ENCODE data around the gene MICALL2.
A peak's percentile ranks its signal among the peaks of the same experiment; 100 is the strongest.

MICALL2 gene

DNA sequence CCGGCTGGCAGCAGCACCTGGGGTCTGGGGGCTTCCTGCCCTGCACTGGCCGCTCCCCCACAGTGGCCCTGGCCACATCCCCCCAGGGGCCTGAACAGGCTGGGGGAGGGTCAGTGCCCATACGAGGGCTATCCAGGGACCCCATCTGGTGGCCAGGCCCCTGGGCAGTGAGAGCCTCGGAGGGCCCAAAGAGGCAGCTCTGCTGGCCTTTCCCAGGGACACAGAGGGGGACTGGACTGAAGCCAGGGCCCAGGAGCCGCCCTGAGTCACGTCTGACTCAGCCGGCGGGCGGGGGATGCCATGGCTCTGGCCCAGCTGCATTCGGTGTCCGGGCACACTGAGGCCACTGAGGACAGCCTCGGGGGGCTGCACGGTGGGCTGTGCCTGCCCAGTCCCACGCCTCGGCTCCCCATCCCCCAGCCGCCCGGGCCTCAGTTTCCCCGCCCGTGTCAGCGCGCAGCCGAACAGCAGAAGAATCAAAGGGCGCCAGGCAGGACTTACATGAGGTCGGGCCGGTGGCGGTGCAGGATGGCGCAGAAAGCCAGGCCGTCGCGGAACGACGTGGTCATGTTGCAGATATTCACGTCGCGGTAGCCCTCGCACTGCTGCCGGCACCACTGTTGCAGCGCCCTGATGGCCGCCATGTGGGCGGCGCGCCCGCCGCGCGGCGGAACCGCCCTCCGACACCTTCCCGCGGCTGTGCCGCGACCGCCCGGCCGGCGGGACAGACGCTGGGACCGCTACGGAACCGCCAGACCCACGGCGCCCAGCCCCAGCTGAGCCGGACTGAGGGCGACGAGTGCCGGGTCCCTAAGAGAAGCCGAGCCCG lies at the start of gene MICALL2:
Gene MICALL2, minus strand, starts transcription at position 788 of the 829 bp plus-strand sequence. Its CDS starts 144 bp downstream, at position 644.
- DNase-seq (ENCODE audit: low spot score) = peak; percentile 83

DNA sequence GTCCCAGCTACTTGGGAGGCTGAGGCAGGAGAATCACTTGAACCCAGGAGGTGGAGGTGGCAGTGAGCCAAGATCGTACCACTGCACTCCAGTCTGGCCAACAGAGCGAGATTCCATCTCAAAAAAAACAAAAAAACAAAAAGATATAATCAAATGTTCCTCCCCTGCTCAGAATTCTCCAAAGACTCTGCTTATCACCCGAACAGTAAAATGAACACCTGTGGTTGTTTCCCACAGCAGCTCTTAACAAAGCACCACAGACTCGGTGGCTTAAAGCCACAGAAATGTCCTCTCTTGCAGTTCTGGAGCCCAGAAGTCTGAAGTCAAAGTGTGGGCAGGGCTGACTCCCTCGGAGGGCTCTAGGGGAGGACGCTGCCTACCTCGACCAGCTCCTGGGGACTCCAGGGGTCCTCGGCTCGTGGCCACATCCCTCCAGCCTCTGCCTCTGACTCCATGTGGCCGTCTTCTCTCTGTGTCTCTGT lies 49.0 kb upstream of the MICALL2 start:
- no peak for DNase-seq (ENCODE audit: low spot score)

DNA sequence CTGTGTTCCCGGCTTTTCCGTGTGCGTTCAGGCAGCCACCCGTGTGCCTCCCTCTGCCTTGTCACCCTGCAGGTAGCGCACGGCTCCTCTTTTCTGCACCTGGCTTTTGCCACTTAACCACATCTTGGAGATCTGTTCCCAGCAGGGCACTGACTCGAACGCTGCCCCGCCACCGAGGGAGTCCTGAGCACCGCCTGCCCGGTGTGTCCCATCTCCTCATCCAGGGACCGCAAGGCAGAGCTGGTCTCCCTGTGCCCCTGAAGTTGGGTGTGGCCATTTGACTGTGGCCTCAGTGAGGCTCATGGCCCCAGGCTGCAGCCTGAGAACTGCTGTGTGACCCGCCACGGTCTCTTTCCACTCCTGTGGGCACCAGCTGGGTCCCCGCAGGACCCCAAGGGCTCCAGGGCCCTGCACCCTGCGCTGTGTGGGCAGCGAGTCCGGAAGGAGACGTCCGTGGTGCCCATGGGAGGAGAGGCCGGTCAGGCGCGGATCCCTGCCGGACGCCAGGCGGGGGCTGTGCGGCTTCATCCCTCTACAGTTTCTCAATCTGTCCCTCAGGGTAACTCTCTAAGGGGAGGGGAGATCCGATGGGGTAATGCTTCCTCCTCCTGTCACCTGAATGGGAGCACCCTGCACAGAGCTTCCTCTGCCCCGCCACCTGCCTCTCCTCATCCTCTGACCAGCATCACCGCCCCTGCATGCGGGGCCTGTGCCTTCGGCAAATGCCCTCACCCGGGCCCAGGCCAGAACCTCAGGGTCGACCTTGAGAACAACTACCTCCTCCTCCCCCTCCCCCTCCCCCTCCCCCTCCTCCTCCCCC lies 46.7 kb upstream of the MICALL2 start:
- DNase-seq (ENCODE audit: low spot score) = no peak

DNA sequence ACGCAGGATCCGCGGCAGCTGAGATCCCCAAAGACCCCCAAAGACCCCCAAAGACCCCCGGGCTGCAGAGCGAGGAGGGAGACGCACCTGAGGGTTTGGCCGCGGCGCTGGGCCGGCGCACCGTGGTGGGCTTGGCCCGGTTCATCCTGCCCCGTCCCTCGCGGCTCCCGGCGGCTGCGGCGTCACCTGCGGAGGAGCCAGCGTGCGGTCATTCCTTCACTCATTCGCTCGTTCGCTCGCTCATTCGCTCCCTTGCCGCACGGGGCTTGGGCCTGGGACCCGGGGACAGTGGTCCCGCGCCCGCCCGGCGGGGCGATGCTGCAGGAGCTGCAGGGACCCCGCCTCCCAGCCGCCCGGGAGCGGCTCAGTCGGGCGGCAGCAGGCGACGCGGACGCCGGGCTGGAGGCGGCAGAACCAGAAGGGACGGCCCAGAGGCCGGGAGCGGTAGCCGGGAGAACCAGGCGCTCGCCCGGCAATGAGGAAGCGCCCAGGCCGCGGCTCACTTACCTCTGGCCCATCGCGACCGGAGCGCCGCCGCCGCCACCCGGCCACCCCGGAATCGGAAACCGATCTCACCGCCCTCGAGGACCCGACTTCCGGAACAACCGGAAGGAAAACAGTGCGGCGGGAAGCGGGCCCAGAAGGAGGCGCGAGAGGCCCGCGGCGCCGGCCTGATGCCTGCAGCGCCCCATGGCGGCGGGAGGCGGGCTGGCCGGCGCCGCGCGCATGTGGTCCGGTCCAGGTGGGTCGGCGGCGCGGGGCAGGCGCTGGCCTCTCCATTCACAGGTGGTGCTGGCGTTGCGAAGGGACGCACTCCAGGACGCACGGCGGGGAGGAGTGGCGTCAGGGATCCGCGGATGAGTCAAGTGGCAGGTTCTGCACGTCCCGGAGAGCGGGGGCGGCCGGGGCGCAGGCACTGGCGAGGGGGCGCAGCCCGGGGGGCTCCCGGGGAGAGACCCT lies 44.8 kb upstream of the MICALL2 start, which contains the start of gene INTS1:
Gene INTS1, minus strand, starts transcription at position 574 of the 960 bp plus-strand sequence. Its CDS starts 429 bp downstream, at position 145.
- peak; percentile 99 for DNase-seq (ENCODE audit: low spot score)

DNA sequence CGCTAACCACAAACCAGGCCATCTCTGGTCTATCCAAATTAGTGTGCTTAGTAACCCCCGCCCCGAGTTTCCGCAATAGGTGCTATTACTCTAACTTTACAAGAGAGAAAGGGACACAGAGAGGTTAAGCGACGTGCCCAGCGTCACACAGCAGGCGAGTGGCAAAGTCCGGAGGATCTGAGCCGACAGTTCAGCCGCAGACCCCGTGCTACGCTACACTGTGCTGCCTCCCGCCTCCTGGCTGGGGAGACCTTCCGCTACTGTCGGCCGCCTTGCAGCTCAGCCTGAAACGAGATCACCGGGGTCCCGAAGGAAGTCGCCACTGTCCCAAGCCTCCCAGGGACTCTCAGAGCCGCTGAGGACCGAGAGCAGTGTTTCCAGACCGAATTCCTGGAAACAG lies 44.1 kb upstream of the MICALL2 start:
- DNase-seq (ENCODE audit: low spot score) = no peak

DNA sequence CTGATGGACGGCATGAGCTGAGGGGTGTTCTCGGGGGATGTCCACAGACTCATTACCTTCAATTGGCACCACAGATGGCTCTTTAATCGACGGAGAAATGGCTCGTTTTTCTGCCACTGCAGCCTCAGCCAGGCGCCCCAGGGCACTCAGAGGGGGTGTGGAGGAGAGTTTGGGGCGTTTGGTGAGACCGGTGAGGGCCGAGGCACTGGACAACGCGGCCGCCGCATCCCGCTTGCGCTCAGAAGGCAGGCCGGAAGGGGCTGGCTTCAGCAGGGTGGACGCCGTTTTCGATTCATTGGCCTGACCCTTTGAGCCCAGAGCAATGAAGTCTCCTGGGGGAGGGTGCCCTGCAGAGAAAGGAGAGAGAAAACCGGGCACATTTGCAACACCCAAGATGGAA lies 43.6 kb upstream of the MICALL2 start:
- no peak for DNase-seq (ENCODE audit: low spot score)

DNA sequence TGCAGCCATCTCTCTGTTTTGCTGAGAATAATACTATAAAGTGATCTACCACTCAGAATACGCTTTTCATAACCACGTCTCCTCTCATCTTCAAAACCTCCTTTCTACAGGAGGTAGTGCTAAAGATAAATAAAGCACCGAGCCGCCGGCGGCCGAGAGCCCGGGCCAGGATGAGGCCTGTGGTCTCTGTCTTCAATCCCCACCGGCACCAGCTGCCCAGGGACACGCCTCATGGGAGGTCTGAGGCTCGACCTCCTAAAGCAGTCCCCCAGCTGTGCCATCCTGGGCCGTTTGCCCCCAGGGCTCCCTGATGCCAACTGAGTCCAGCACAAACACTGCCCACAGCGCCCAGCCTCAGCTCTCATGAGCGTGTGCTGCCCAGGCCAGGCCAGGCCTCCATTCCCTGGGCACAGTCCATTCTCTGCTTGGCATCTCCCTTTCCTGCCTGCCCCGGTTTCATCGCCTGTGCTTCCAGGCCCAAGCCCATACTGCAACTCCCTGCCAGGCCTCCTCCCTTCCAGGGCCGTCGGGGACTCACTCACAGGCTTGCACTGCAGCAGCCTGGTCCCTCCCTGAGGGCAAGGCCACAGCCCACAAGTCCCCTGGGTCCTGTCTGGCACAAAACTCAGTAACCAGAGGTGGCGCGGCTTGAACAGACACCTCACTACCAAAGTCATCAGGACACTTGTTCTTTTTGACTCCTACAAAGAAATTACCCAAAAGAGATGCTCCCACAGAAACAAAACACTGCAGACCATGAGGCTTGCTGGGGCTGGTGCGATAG lies 42.4 kb upstream of the MICALL2 start:
- DNase-seq (ENCODE audit: low spot score) = no peak

DNA sequence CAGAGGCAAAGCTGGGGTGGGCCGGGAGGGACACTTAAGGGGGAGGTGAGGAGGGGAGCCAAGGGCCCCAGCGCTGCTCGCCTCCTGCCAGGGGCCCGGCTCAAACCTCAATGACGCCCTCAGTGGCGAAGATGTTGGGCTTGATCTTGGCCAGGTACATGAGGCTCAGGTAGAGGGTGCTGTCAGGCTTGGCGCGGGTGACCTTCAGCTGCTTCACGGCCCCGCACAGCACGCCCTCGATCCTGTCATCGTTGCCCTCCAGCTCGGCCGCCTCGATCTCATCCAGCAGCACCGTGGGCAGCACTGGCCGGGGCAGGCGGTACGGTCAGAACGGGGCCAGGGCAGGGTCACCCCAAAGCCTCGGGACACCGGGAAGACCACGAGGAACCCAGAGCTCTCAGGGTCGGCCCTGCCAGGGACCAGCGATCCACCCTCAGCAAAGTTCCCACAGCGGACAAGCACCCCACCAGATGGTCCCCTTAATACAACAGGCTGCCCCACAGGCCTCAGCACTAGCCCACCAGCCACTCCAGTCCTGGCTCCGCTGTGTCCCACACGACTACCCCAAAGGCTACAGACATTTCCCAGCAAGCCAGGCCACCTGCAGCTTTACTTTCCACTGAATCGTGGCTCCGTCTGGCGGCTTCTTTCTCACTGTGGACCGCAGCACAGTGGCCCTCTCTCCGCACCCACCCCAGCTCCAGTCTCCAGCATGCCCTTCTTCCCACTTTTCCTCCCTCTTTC lies 41.0 kb upstream of the MICALL2 start:
- no peak for DNase-seq (ENCODE audit: low spot score)

DNA sequence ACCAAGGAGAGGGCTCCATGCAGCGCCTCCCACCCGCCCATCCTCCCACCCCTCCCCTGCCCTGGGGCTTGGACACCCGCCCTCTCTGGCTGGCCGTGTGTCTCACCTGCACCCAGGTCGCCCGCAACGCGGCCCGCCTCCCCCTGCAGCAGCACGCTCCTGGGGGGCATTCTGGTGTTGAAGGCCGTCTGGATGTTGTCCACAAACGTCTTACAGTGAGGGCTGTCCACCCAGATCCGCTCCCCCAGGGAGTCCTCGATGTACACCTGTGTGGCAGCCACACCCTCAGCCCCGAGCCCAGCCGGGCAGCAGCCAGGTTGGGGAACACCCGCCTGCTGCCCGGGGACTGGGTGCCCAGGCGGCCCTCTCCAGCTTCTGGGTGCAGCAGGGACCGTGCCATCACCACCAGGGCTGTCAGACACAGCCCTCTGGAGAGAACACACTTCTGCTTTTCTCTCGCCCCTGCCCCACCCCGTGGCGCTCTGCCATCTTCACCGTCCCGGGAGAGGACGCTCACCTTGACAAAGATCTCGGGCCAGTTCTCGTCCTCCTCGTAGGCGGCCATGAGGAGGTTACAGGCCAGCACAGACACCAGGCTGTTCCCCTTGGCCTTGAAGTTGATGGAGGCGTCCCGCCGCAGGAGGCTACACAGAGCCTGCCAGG lies 40.2 kb upstream of the MICALL2 start:
- no peak for DNase-seq (ENCODE audit: low spot score)

DNA sequence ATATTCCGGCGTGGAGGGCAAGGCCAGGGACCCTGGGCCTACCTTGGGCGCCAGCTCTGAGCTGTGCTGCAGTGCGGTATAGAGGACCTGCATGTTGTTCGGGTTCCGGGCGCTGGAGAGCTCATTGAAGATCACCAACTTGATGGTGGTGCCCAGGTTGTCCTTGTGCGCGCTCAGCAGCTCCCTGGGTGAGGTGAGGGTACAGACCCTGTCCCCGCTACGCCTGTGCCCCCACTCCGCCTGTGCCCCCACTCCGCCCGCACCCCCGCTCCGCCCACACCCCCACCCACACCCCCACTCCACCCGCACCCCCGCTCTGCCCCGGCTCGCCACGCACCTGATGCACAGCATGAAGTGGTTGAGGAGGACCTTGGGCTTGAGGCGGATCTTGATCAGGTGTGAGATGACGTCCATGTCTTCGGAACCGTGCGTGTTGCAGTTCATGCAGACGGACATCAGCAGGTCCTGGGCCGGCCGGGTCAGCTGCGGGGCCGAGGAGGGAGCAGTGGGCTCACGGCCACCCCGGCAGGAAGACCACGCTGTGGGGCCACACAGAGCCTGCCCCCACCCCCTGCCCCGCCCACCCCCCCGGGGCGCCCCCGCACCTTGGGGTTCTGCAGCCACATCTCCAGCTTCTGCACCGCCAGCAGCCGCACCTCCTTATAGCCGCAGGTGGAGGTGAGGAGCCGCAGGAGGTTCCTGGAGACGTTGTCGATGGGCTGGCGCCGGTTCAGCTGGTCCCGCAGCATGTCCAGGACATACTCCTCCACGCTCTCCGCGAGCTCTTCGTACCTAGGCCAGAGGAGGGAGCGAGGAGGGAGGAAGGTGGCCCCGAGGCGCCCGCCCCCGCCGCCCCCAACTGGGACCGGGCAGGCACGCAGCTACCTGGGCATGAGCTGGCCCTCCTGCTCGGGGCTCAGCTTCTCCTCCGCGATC lies 39.4 kb upstream of the MICALL2 start:
- no peak for DNase-seq (ENCODE audit: low spot score)

DNA sequence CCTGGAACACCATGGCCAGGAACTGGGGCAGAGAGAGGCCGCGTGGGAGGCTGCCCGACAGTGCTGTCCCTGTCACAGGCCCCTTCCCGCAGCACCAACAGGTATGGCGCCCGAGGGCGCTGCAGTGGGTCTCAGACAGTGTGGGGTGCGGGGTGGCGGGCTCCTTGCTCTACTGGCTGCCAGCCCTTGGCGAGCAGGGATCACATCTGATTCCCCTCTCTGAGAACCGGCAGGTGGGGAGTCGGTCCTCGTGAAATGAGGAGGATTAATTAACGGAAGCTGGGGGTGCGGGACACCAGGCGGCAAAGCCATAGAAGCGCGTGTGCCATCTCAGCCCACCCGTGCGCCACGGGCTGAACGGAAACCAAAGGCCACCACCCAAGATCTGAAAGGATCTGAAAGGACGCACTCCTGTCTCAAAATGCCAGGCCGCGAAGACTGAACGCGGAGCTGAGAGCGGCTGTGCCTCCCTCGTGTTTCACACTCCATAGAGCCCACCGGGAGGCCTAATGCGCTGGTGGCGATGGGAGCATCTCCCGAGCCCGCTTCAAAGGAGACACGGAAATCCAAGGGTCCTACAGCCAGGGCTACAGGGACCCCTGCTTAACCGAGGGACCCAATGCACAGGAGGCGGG lies 38.1 kb upstream of the MICALL2 start:
- no peak for DNase-seq (ENCODE audit: low spot score)

DNA sequence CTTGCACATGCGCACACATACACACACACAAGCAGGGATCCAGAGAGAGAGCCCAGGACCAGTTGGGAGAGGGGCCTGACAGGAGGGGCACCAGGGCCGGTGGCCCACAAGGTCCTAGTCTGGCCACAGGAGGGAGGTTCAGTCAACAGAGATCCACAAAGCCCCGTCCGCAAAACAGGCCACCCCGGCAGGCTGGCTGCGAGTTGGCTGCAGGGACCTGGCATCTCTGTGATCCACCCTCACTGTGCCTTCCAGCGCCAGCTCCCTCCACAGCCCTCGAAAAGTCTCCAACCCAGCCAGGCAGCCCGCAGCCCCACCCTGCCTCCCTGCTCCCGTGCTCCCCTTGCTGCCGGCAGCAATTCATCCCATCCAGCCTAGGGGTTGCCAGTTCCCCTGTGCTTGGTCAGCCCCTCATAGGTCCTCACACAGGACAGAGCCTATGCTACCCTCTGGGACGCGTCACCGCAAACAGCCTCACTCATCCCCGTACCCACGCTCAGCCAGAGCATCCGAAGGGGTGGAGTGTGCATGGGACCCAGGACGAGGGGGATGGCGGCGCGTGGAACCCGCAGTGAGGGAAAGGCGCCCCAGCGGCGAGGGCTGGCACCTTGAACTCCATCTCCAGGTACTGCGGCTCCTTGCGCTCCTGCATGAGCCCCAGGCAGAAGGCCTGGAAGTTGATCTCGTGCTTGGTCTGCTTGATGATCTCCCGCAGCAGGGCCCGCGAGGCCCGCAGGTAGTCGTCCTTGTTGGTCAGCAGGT lies 37.4 kb upstream of the MICALL2 start:
- DNase-seq (ENCODE audit: low spot score) = no peak

DNA sequence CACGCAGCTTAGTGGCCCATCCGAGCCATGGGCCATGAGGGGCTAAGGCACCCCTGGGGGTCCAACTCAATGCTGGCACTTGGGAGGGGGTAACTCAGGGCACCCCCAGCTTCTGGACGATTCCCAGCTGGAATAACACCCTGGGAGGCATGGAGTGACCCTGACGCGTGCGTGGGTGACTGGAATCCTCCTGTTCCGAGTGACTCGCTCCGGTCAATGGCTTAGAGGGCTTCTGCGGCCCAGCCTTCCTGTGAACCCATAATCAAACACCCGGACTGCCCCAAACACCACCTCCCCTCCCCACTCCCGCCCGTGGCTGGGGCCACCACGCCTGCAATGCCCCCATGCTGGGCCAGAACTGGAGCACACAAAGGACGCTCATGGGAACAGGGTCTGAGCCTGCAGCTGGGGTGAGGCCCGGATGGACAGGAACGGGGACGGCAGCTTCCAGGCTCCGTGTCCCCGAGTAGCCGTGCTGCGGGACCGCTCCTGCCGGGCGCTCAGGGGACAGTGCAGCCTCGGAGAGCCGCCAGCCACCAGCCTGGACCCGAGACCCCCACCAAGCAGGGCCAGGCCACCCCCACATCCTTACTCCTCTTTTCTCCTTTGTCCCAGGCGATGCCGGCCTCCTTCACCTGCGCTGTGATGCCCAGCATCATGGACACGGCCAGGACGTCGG lies 36.4 kb upstream of the MICALL2 start:
- no peak for DNase-seq (ENCODE audit: low spot score)

DNA sequence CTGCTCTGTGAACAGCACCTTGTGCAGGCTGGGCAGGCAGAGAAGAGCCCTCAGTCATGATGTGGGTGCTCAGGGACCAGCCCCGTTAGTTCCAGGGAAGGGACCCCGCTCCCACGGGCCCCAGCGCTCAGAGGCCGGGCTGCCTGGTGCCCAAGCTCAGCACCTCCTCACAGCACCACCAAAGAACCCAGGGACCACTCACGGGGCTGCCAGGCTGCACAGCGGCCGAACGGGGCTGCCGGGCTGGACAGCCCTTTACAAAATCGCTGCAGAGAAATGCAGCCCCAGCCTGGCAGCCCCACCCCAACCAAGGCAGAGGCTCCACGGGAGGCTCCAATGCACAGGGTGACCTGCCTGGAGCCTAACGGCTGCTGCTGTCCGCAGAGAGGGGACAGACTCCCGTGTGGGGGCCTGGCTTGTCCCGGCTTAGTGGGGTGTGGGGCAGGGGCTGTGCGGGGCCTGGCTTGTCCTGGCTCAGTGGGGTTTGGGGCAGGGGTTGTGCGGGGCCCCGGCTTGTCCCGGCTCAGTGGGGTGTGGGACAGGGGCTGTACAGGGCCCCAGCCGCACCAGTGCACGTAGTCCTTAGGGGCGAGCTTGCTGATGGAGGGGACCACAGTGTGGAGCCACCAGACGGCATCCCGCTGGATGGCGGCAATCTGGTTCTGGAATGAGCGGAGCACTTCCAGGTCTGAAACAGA lies 35.7 kb upstream of the MICALL2 start:
- no peak for DNase-seq (ENCODE audit: low spot score)

DNA sequence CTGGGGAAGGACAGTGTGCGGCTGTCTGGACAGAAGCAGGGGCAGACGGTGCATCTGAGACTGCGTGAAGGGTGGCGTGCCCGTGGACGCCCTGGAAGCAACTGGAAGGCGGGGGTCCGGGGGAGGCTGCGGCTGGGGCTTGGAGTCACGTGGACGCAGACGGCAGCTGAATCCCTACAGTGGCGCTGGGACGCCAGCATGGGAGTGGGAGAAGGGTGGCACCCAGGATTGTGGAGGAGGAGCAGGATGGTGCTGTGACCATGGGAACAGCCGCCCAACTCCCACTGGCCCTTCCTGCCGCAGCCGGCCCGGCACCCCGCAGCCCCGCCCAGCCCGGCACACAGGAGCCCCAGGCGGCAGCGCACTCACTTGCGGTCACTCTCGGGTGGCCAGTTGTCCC lies 35.2 kb upstream of the MICALL2 start:
- DNase-seq (ENCODE audit: low spot score) = no peak

DNA sequence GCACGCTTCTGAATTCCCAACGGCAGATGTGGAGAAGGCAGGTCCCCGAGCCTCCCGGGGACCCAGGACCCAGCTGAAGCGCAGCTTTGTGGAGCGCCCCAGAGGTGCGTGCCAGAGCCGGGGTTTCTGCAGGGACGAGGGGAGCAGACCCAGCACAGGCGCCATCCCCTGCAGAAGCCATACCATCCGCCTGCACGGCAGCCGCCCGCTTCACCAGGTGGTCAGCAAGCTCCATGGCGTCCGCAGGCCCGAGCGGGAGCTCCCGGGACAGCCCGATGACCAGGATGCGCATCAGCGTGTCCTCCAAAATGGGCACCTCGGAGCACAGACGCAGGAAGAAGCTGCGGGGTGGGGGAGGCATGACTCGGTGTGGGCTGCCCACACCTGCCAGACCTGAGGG lies 34.3 kb upstream of the MICALL2 start:
- no peak for DNase-seq (ENCODE audit: low spot score)

Measured in HuH-7.5 (cell line).